ENCODE results near the gene LAMA1. TPM values are rescaled to one million over a fixed set of nuclear protein-coding genes. Genes with fewer than 3 reads are reported as not detected.

LAMA1 gene
- total RNA-seq, 2 experiments from 2014 or later, result not detected

DNA sequence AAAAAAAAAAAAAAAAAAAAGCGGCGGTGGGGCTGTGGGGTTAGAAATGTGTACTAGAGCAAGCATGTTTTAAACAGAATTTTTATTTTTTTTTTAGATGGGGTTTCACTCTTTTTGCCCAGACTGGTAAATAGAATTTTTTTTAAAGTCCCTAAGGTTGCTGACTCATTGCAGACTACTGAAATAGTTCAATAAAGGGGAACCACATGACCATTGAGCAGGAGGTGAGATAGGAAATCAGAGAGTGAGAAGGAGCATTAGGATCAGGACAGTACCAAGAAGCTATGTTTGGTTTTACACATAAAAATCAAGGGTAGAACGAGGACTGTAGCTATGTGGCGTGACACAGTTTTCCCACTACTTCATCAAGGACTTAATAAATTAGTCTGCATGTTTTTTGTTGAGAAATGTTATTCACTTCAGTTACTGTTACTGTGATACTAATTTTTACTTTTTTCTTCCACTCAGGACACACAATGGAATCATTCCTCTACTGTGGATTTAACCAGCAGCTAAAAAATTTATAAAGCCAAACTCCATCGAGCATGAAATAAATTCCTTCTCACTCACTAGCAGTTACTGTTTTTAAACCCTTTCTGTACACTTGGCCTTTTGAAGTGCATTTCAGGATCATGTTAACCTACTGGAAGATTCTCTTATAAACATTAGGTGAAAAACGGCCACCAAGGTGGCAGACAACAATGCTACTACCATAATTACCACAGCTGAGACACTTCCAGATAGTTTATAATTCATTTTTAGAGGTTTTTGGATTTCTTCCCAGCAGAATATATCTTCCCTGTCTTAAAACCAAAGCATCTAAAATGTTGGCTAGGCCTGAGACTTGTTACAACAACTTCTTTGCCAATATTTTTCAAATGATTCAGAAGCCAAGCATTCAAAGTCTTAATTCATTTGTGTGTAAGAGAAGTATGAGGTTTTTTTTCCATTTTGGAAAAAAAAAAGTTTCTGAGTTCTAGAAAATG is 33.2 kb downstream of the LAMA1 start:
- Mint-ChIP-seq H3K36me3 (no peaks in the 10 kb centered on the region), H3K9me3 (peaks cover under 1% of the 10 kb centered on the region), H3K27ac (no peak overlapping the region), H3K4me1 (no peaks in the 10 kb centered on the region), H3K27me3 (no peaks in the 10 kb centered on the region), H3K4me3 (no peak overlapping the region)
- DNase-seq, result no peak
- ATAC-seq (ENCODE audit: low read depth), result no peak
- POLR2A ChIA-PET, result no interaction called here

DNA sequence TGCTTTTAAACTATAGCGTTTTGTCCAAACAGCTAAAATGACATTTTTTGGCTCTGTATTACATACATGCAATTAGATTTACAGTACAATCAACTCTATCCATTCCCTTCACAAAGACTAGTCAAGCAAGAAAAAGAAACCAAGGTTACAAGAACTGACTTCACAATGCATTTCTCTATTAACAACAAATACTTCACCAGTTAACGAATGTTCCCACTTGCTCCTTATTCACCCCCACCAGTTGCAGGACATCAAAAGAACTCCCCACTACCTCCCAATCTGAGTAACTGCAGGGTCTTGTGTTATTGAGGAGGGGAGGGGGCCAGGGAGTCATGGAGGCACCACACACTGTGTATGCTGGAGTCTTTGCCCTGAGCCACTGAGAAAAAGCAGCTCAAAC is 34.9 kb downstream of the LAMA1 start:
- Mint-ChIP-seq H3K4me3 (no peak overlapping the region), H3K27me3 (no peaks in the 10 kb centered on the region), H3K27ac (no peak overlapping the region), H3K9me3 (peaks cover 4% of the 10 kb centered on the region), H3K4me1 (no peaks in the 10 kb centered on the region), H3K36me3 (no peaks in the 10 kb centered on the region)
- ATAC-seq (ENCODE audit: low read depth) (no peak), DNase-seq (no peak)
- POLR2A ChIA-PET, result no interaction called here

DNA sequence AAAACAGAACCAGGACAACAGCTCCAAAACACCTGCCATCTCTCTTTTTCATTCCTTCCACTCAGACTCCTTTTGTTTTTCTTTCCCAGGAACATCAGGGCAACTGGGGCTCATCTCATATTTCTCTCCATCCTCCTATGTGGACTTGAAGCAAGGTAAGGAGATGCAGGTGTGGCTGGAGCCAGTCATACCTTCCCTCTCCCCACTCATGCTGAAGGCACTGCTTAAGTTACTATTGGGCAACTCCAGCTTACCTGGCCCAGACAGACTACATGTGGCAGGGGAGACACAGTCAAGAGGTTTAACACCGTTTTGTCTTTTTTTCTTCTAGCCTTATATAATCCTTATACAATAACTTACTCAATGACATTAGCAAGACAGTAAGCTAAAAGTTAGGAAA is 38.4 kb downstream of the LAMA1 start:
- Mint-ChIP-seq H3K27ac (no peak overlapping the region), H3K27me3 (no peaks in the 10 kb centered on the region), H3K9me3 (peaks cover 5% of the 10 kb centered on the region), H3K4me3 (no peak overlapping the region), H3K36me3 (no peaks in the 10 kb centered on the region), H3K4me1 (no peaks in the 10 kb centered on the region)
- no peak for ATAC-seq (ENCODE audit: low read depth)
- POLR2A ChIA-PET, result no interaction called here
- DNase-seq, result no peak

- H3K4me1 Mint-ChIP-seq, result no peaks in the 10 kb centered on the region
- H3K36me3 Mint-ChIP-seq, result no peaks in the 10 kb centered on the region
- DNase-seq, result no peak
- no peak for ATAC-seq (ENCODE audit: low read depth)
- H3K27me3 Mint-ChIP-seq, result no peaks in the 10 kb centered on the region
- H3K9me3 Mint-ChIP-seq, result peaks cover 1% of the 10 kb centered on the region
- H3K4me3 Mint-ChIP-seq, result no peak overlapping the region
- POLR2A ChIA-PET, result no interaction called here
- H3K27ac Mint-ChIP-seq, result no peak overlapping the region
These were observed 45.0 kb downstream of the LAMA1 start for GRCh38 chr18:7072593-7072992.

GRCh38 chr18:7071600-7071999 is 46.0 kb downstream of the LAMA1 start:
- Mint-ChIP-seq H3K9me3 (peaks cover 1% of the 10 kb centered on the region), H3K27me3 (no peaks in the 10 kb centered on the region), H3K27ac (no peak overlapping the region), H3K4me3 (no peak overlapping the region), H3K36me3 (no peaks in the 10 kb centered on the region), H3K4me1 (no peaks in the 10 kb centered on the region)
- POLR2A ChIA-PET, result no interaction called here
- no peak for DNase-seq
- ATAC-seq (ENCODE audit: low read depth), result no peak

- POLR2A ChIA-PET, result no interaction called here
- Mint-ChIP-seq H3K27ac (no peak overlapping the region), H3K27me3 (no peaks in the 10 kb centered on the region), H3K36me3 (no peaks in the 10 kb centered on the region), H3K9me3 (no peaks in the 10 kb centered on the region), H3K4me3 (no peak overlapping the region), H3K4me1 (no peaks in the 10 kb centered on the region)
- ATAC-seq (ENCODE audit: low read depth), result no peak
- DNase-seq, result no peak
These were observed 47.1 kb downstream of the LAMA1 start for GRCh38 chr18:7070466-7070865.

GRCh38 chr18:7068871-7069590 is 48.6 kb downstream of the LAMA1 start:
- ATAC-seq (ENCODE audit: low read depth) (no peak), DNase-seq (no peak)
- POLR2A ChIA-PET, result no interaction called here
- no peaks in the 10 kb centered on the region for H3K4me1 Mint-ChIP-seq
- H3K36me3 Mint-ChIP-seq, result no peaks in the 10 kb centered on the region
- H3K27ac Mint-ChIP-seq, result no peak overlapping the region
- H3K27me3 Mint-ChIP-seq, result no peaks in the 10 kb centered on the region
- H3K4me3 Mint-ChIP-seq, result no peak overlapping the region
- H3K9me3 Mint-ChIP-seq, result no peaks in the 10 kb centered on the region

- Mint-ChIP-seq H3K9me3 (no peaks in the 10 kb centered on the region), H3K4me1 (no peaks in the 10 kb centered on the region), H3K4me3 (no peak overlapping the region), H3K27ac (no peak overlapping the region), H3K36me3 (no peaks in the 10 kb centered on the region), H3K27me3 (no peaks in the 10 kb centered on the region)
- ATAC-seq (ENCODE audit: low read depth) (no peak), DNase-seq (no peak)
- POLR2A ChIA-PET, result no interaction called here
These were observed 50.5 kb downstream of the LAMA1 start for GRCh38 chr18:7066965-7067555.

GRCh38 chr18:7065736-7066135 is 51.9 kb downstream of the LAMA1 start:
- H3K9me3 Mint-ChIP-seq, result no peaks in the 10 kb centered on the region
- no peak for ATAC-seq (ENCODE audit: low read depth)
- no peak overlapping the region for H3K4me3 Mint-ChIP-seq
- no peaks in the 10 kb centered on the region for H3K27me3 Mint-ChIP-seq
- no peak overlapping the region for H3K27ac Mint-ChIP-seq
- H3K36me3 Mint-ChIP-seq, result no peaks in the 10 kb centered on the region
- POLR2A ChIA-PET, result no interaction called here
- DNase-seq, result no peak
- H3K4me1 Mint-ChIP-seq, result no peaks in the 10 kb centered on the region

DNA sequence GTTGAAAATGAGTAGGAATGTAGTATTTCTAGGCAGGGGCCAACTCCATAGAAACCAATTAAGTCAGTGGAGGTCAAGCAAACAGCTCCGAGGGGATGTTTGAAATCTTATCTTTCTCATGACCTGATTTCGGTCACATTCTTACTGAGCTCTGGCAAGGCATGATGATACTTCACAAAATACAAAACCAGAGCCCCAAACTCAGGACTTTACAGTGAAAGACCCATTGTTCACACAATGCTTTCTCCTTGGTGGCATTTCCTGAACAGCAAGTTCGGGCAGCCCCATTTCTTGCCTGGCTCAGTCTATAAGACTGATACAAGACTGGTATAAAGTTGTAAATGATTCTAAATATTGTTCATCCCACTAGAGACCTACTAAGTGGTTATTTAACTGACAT is 53.3 kb downstream of the LAMA1 start:
- H3K4me3 Mint-ChIP-seq, result no peak overlapping the region
- no peaks in the 10 kb centered on the region for H3K27me3 Mint-ChIP-seq
- no peaks in the 10 kb centered on the region for H3K36me3 Mint-ChIP-seq
- POLR2A ChIA-PET, result no interaction called here
- no peaks in the 10 kb centered on the region for H3K4me1 Mint-ChIP-seq
- H3K27ac Mint-ChIP-seq, result no peak overlapping the region
- no peak for DNase-seq
- H3K9me3 Mint-ChIP-seq, result no peaks in the 10 kb centered on the region
- no peak for ATAC-seq (ENCODE audit: low read depth)

GRCh38 chr18:7062811-7063210 is 54.8 kb downstream of the LAMA1 start:
- no peaks in the 10 kb centered on the region for H3K27me3 Mint-ChIP-seq
- no peaks in the 10 kb centered on the region for H3K9me3 Mint-ChIP-seq
- POLR2A ChIA-PET, result no interaction called here
- no peaks in the 10 kb centered on the region for H3K4me1 Mint-ChIP-seq
- DNase-seq (no peak), ATAC-seq (ENCODE audit: low read depth) (no peak)
- H3K4me3 Mint-ChIP-seq, result no peak overlapping the region
- H3K36me3 Mint-ChIP-seq, result no peaks in the 10 kb centered on the region
- H3K27ac Mint-ChIP-seq, result no peak overlapping the region

GRCh38 chr18:7062236-7062635 is 55.4 kb downstream of the LAMA1 start:
- POLR2A ChIA-PET, result no interaction called here
- Mint-ChIP-seq H3K4me3 (no peak overlapping the region), H3K27ac (no peak overlapping the region), H3K27me3 (no peaks in the 10 kb centered on the region), H3K36me3 (no peaks in the 10 kb centered on the region), H3K9me3 (no peaks in the 10 kb centered on the region), H3K4me1 (no peaks in the 10 kb centered on the region)
- DNase-seq (no peak), ATAC-seq (ENCODE audit: low read depth) (no peak)

- Mint-ChIP-seq H3K4me3 (no peak overlapping the region), H3K27ac (no peak overlapping the region), H3K36me3 (no peaks in the 10 kb centered on the region), H3K4me1 (no peaks in the 10 kb centered on the region), H3K9me3 (peaks cover 6% of the 10 kb centered on the region), H3K27me3 (no peaks in the 10 kb centered on the region)
- ATAC-seq (ENCODE audit: low read depth) (no peak), DNase-seq (no peak)
- POLR2A ChIA-PET, result no interaction called here
These were observed 58.3 kb downstream of the LAMA1 start for GRCh38 chr18:7059276-7059675.

GRCh38 chr18:7056026-7056425 is 61.6 kb downstream of the LAMA1 start:
- Mint-ChIP-seq H3K27me3 (no peaks in the 10 kb centered on the region), H3K4me1 (no peaks in the 10 kb centered on the region)

More at GRCh38 chr18:7056026-7056425, 61.6 kb downstream of the LAMA1 start:
- Mint-ChIP-seq H3K27ac (no peak overlapping the region), H3K4me3 (no peak overlapping the region), H3K9me3 (peaks cover 6% of the 10 kb centered on the region), H3K36me3 (no peaks in the 10 kb centered on the region)
- POLR2A ChIA-PET, result no interaction called here
- no peak for DNase-seq
- no peak for ATAC-seq (ENCODE audit: low read depth)
